KOPT-K1 (cell line): ENCODE data around the gene NDN.
"Not testable (repeated sequence)": the region's sequence is repeated elsewhere in the genome, so short reads cannot be mapped to it uniquely, and the experiment has no call there.

Source experiments
- H3K27ac ChIP-seq: fragments of 200-600 bp; sonication (generic); 2 replicates; pipeline ENCODE4 v1.5.1; 2016; ENCODE audit warnings: antibody characterized with exemption, mild to moderate bottlenecking, low read depth, low read length; ENCODE audit not compliant: poor library complexity, severe bottlenecking
- H3K36me3 ChIP-seq: fragments of 200-600 bp; sonication (generic); 2 replicates; pipeline ENCODE4 v1.5.1; 2017; ENCODE audit warnings: antibody characterized with exemption, mild to moderate bottlenecking, low read length, moderate library complexity; ENCODE audit not compliant: insufficient read depth
- H3K9me3 ChIP-seq: fragments of 200-600 bp; sonication (generic); 2 replicates; pipeline ENCODE4 v1.5.1; 2017; ENCODE audit warnings: antibody characterized with exemption, low read length, mild to moderate bottlenecking; ENCODE audit not compliant: insufficient read depth, poor library complexity, severe bottlenecking

Gene NDN

GRCh38 chr15:23687143-23687470, at the start of gene NDN:
Gene NDN, minus strand, starts transcription at chr15:23687305. Its CDS starts 88 bp downstream, at chr15:23687217.
- Histone ChIP-seq H3K36me3 (no peaks in the 10 kb centered on the region), H3K9me3 (no peaks in the 10 kb centered on the region), H3K27ac (no peak within 1 kb of the TSS)

GRCh38 chr15:23736033-23736673, 49.0 kb upstream of the NDN start:
- no peaks in the 10 kb centered on the region for H3K36me3 ChIP-seq
- H3K27ac ChIP-seq, result no peak overlapping the region
- no peaks in the 10 kb centered on the region for H3K9me3 ChIP-seq

- Histone ChIP-seq H3K27ac (no peak overlapping the region), H3K9me3 (no peaks in the 10 kb centered on the region), H3K36me3 (no peaks in the 10 kb centered on the region)
Observed at GRCh38 chr15:23734862-23735261, 47.8 kb upstream of the NDN start.

GRCh38 chr15:23713874-23714656, 27.0 kb upstream of the NDN start:
- H3K9me3 ChIP-seq, H3K36me3 ChIP-seq, H3K27ac ChIP-seq: not testable (repeated sequence)

GRCh38 chr15:23708332-23708731, 21.2 kb upstream of the NDN start:
- no peak overlapping the region for H3K27ac ChIP-seq
- H3K36me3 ChIP-seq, result no peaks in the 10 kb centered on the region
- no peaks in the 10 kb centered on the region for H3K9me3 ChIP-seq

GRCh38 chr15:23695282-23695681, 8.2 kb upstream of the NDN start:
- Histone ChIP-seq H3K27ac (no peak overlapping the region), H3K36me3 (no peaks in the 10 kb centered on the region), H3K9me3 (peaks cover 9% of the 10 kb centered on the region)

GRCh38 chr15:23694592-23694991, 7.5 kb upstream of the NDN start:
- H3K27ac ChIP-seq, result no peak overlapping the region
- H3K36me3 ChIP-seq, result no peaks in the 10 kb centered on the region
- H3K9me3 ChIP-seq, result peaks cover 9% of the 10 kb centered on the region

- H3K27ac ChIP-seq, result no peak overlapping the region
- H3K9me3 ChIP-seq, result peaks cover 8% of the 10 kb centered on the region
- no peaks in the 10 kb centered on the region for H3K36me3 ChIP-seq
Observed at GRCh38 chr15:23690450-23690852, 3.3 kb upstream of the NDN start.

GRCh38 chr15:23690015-23690414, 2.9 kb upstream of the NDN start:
- H3K9me3 ChIP-seq, result peaks cover 4% of the 10 kb centered on the region
- H3K27ac ChIP-seq, result no peak overlapping the region
- no peaks in the 10 kb centered on the region for H3K36me3 ChIP-seq

- no peaks in the 10 kb centered on the region for H3K36me3 ChIP-seq
- no peaks in the 10 kb centered on the region for H3K9me3 ChIP-seq
- no peak overlapping the region for H3K27ac ChIP-seq
Observed at GRCh38 chr15:23686466-23687142, 501 bp downstream of the NDN start.

- Histone ChIP-seq H3K9me3 (no peaks in the 10 kb centered on the region), H3K27ac (no peak overlapping the region), H3K36me3 (no peaks in the 10 kb centered on the region)
Observed at GRCh38 chr15:23671481-23671880, 15.6 kb downstream of the NDN start.

- H3K27ac ChIP-seq, result no peak overlapping the region
- H3K9me3 ChIP-seq, result no peaks in the 10 kb centered on the region
- H3K36me3 ChIP-seq, result no peaks in the 10 kb centered on the region
Observed at GRCh38 chr15:23670970-23671369, 16.1 kb downstream of the NDN start.

GRCh38 chr15:23663232-23663631, 23.9 kb downstream of the NDN start:
- no peaks in the 10 kb centered on the region for H3K36me3 ChIP-seq
- no peak overlapping the region for H3K27ac ChIP-seq
- no peaks in the 10 kb centered on the region for H3K9me3 ChIP-seq

GRCh38 chr15:23648920-23649515, 38.1 kb downstream of the NDN start:
- Histone ChIP-seq H3K36me3 (no peaks in the 10 kb centered on the region), H3K27ac (no peak overlapping the region), H3K9me3 (no peaks in the 10 kb centered on the region)
